ES-I3 (cell line): ENCODE results near the gene DIAPH2.
"Not testable (repeated sequence)": the region's sequence is repeated elsewhere in the genome, so short reads cannot be mapped to it uniquely, and the experiment has no call there.

Experiments
- H3K36me3 ChIP-seq: 2 replicates; pipeline ENCODE4 v1.6.1; 2013; ENCODE audit warnings: mild to moderate bottlenecking, low read length, control low read depth, moderate library complexity; ENCODE audit not compliant: insufficient read depth
- H3K4me1 ChIP-seq: 2 replicates; pipeline ENCODE4 v1.6.1; 2013; ENCODE audit warnings: mild to moderate bottlenecking, control low read depth, low read length; ENCODE audit not compliant: insufficient read depth
- H3K9ac ChIP-seq: 2 replicates; pipeline ENCODE4 v1.6.1; 2013; ENCODE audit warnings: low read depth, mild to moderate bottlenecking, low read length, moderate library complexity
- H3K9me3 ChIP-seq: 2 replicates; pipeline ENCODE4 v1.6.1; 2013; ENCODE audit warnings: mild to moderate bottlenecking, low read length, moderate library complexity; ENCODE audit not compliant: control insufficient read depth, insufficient read depth

The DIAPH2 gene

GRCh38 chrX:97389761-97390192 lies 705.1 kb downstream of the DIAPH2 start:
- Histone ChIP-seq H3K4me1 (peaks cover 6% of the 10 kb centered on the region), H3K36me3 (peaks cover 17% of the 10 kb centered on the region), H3K9ac (no peak overlapping the region), H3K9me3 (no peaks in the 10 kb centered on the region)

- peaks cover 22% of the 10 kb centered on the region for H3K4me1 ChIP-seq
- no peaks in the 10 kb centered on the region for H3K9me3 ChIP-seq
- H3K9ac ChIP-seq = no peak overlapping the region
- no peaks in the 10 kb centered on the region for H3K36me3 ChIP-seq
Measured at GRCh38 chrX:97397371-97397770, 712.7 kb downstream of the DIAPH2 start.

- Histone ChIP-seq H3K9me3 (no peaks in the 10 kb centered on the region), H3K4me1 (peaks cover 22% of the 10 kb centered on the region), H3K36me3 (peaks cover 3% of the 10 kb centered on the region; the same call in 1 of the 2 replicates), H3K9ac (no peak overlapping the region)
Measured at GRCh38 chrX:97398030-97398551, 713.4 kb downstream of the DIAPH2 start.

GRCh38 chrX:97399400-97399799 lies 714.8 kb downstream of the DIAPH2 start:
- Histone ChIP-seq H3K36me3 (peaks cover 3% of the 10 kb centered on the region; the same call in 1 of the 2 replicates), H3K9me3 (no peaks in the 10 kb centered on the region), H3K4me1 (peaks cover 22% of the 10 kb centered on the region), H3K9ac (no peak overlapping the region)

- Histone ChIP-seq H3K4me1 (peaks cover 22% of the 10 kb centered on the region), H3K9ac (no peak overlapping the region), H3K36me3 (peaks cover 3% of the 10 kb centered on the region; the same call in 1 of the 2 replicates), H3K9me3 (no peaks in the 10 kb centered on the region)
Measured at GRCh38 chrX:97400492-97400891, 715.9 kb downstream of the DIAPH2 start.

- H3K4me1 ChIP-seq = peaks cover 22% of the 10 kb centered on the region
Measured at GRCh38 chrX:97401154-97401553, 716.5 kb downstream of the DIAPH2 start.

GRCh38 chrX:97401586-97402136 lies 717.0 kb downstream of the DIAPH2 start:
- H3K36me3 ChIP-seq = peaks cover 3% of the 10 kb centered on the region; the same call in 1 of the 2 replicates
- no peak overlapping the region for H3K9ac ChIP-seq
- H3K4me1 ChIP-seq = peaks cover 22% of the 10 kb centered on the region
- H3K9me3 ChIP-seq = no peaks in the 10 kb centered on the region

More at GRCh38 chrX:97401154-97401553, 716.5 kb downstream of the DIAPH2 start:
- no peak overlapping the region for H3K9ac ChIP-seq
- H3K9me3 ChIP-seq = no peaks in the 10 kb centered on the region
- H3K36me3 ChIP-seq = peaks cover 3% of the 10 kb centered on the region; the same call in 1 of the 2 replicates

- Histone ChIP-seq H3K4me1 (peaks cover 22% of the 10 kb centered on the region), H3K36me3 (peaks cover 3% of the 10 kb centered on the region; the same call in 1 of the 2 replicates), H3K9me3 (peaks cover under 1% of the 10 kb centered on the region), H3K9ac (no peak overlapping the region)
Measured at GRCh38 chrX:97402333-97402732, 717.7 kb downstream of the DIAPH2 start.

GRCh38 chrX:97402903-97403302 lies 718.3 kb downstream of the DIAPH2 start:
- Histone ChIP-seq H3K9me3 (peaks cover 5% of the 10 kb centered on the region), H3K36me3 (peaks cover 3% of the 10 kb centered on the region; the same call in 1 of the 2 replicates), H3K9ac (no peak overlapping the region), H3K4me1 (peaks cover 19% of the 10 kb centered on the region)

GRCh38 chrX:97405031-97405660 lies 720.5 kb downstream of the DIAPH2 start:
- peaks cover 13% of the 10 kb centered on the region; the same call in 1 of the 2 replicates for H3K4me1 ChIP-seq
- peaks cover 13% of the 10 kb centered on the region for H3K36me3 ChIP-seq
- H3K9me3 ChIP-seq = peaks cover 24% of the 10 kb centered on the region
- H3K9ac ChIP-seq = no peak overlapping the region

- H3K9ac ChIP-seq, H3K4me1 ChIP-seq: not testable (repeated sequence)
- Histone ChIP-seq H3K36me3 (peaks cover 15% of the 10 kb centered on the region; the same call in 1 of the 2 replicates), H3K9me3 (peaks cover 25% of the 10 kb centered on the region)
Measured at GRCh38 chrX:97409632-97410415, 725.2 kb downstream of the DIAPH2 start.

- Histone ChIP-seq H3K9ac (no peak overlapping the region), H3K9me3 (no peaks in the 10 kb centered on the region), H3K4me1 (no peaks in the 10 kb centered on the region), H3K36me3 (peaks cover 9% of the 10 kb centered on the region)
Measured at GRCh38 chrX:97416461-97416860, 731.8 kb downstream of the DIAPH2 start.

GRCh38 chrX:97429101-97429500 lies 744.5 kb downstream of the DIAPH2 start:
- peaks cover 15% of the 10 kb centered on the region for H3K36me3 ChIP-seq
- no peak overlapping the region for H3K9ac ChIP-seq
- no peaks in the 10 kb centered on the region for H3K4me1 ChIP-seq
- H3K9me3 ChIP-seq = no peaks in the 10 kb centered on the region

- no peaks in the 10 kb centered on the region for H3K4me1 ChIP-seq
- peaks cover 15% of the 10 kb centered on the region for H3K36me3 ChIP-seq
- no peaks in the 10 kb centered on the region for H3K9me3 ChIP-seq
- no peak overlapping the region for H3K9ac ChIP-seq
Measured at GRCh38 chrX:97431281-97431680, 746.6 kb downstream of the DIAPH2 start.
